GM13976 (cell line): ENCODE results near the gene SCLY.

Experiments used
- DNase-seq: peaks from one replicate; pipeline ENCODE4 v3.0.0; 2012; ENCODE audit warnings: low spot score
- in situ Hi-C: fragments of 300-500 bp; cut with MboI; formaldehyde crosslinking; loops from one replicate; pipeline ENCODE4 v1.12.0; 2022; ENCODE audit warnings: low sequenced_read_pairs, mixed read lengths, inconsistent platforms; ENCODE audit not compliant: unreplicated experiment
- TF ChIP-seq, protein P1 (sequence below): IDR thresholded peaks from 2 replicates; pipeline ENCODE4 v1.5.1; 2012; ENCODE audit warnings: borderline replicate concordance, mild to moderate bottlenecking; ENCODE audit not compliant: insufficient read depth; ENCODE audit errors: extremely low read depth, missing control alignments, control extremely low read depth

Gene SCLY

DNA sequence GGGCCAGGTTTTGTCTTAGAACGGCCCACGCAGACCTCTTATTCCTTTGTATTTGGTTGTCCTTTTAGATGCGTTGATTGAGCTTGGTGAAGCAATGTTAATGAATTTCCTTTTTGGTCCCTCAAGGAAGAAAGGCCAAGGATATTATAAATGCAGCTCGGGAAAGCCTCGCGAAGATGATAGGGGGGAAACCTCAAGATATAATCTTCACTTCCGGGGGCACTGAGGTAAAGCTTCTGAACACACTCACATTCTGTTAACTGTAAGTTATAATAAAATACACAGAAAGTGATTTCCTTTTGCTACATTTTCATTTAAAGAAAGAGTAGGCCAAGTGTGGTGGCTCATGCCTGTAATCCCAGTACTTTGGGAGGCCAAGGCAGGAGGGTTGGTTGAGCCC lies 7.1 kb downstream of the SCLY start:
- TF ChIP-seq, protein P1, sequence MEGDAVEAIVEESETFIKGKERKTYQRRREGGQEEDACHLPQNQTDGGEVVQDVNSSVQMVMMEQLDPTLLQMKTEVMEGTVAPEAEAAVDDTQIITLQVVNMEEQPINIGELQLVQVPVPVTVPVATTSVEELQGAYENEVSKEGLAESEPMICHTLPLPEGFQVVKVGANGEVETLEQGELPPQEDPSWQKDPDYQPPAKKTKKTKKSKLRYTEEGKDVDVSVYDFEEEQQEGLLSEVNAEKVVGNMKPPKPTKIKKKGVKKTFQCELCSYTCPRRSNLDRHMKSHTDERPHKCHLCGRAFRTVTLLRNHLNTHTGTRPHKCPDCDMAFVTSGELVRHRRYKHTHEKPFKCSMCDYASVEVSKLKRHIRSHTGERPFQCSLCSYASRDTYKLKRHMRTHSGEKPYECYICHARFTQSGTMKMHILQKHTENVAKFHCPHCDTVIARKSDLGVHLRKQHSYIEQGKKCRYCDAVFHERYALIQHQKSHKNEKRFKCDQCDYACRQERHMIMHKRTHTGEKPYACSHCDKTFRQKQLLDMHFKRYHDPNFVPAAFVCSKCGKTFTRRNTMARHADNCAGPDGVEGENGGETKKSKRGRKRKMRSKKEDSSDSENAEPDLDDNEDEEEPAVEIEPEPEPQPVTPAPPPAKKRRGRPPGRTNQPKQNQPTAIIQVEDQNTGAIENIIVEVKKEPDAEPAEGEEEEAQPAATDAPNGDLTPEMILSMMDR, result no peak
- DNase-seq, result no peak
- in situ Hi-C loops, result no loop called here

- TF ChIP-seq, protein P1, result no peak
- in situ Hi-C loops, result no loop called here
- no peak for DNase-seq
These were observed 8.4 kb downstream of the SCLY start for GRCh38 chr2:238069021-238069709.

DNA sequence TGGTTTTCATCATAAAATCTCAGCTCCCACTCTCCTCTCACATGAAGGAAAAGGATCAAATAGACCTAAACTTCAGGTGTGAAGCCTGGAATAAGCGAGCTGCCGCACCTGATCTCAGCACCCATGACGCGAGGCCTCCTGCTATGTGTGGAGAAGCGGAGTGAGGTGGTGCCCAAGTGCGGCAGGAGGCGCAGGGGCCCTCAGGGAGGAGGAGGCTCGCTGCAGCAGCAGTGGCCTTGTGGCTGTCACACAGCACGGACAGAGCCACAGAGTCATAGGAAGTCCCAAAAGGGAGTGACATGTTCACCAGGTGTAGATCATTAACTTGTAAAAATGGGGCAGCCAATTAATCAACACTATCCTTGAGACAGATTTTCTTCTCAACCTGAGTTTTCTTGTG lies 9.1 kb downstream of the SCLY start:
- TF ChIP-seq, protein P1, result no peak
- in situ Hi-C loops, result no loop called here

DNA sequence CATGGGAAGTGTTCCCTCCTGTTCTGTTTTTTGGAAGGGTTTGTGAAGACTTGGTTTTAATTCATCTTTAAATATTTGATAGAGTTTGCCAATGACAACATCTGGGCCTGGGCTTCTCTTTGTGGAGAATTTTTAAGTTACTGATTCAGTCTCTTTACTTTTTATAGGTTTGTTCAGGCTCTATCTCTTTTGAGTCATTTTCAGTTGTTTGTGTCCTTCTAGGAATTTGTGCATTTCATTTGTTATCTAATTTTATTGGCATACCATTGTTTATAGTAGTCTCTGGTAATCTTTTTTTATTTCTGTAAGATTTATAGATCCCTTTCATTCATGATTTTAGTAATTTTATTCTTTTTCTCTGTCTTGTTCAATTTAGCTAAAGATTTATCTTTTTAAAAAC lies 14.6 kb downstream of the SCLY start:
- in situ Hi-C loops, result no loop called here
- TF ChIP-seq, protein P1, result no peak
- DNase-seq, result no peak

More for the DNA sequence above, 9.1 kb downstream of the SCLY start:
- no peak for DNase-seq

- in situ Hi-C loops, result no loop called here
- TF ChIP-seq, protein P1, result no peak
These were observed 16.5 kb downstream of the SCLY start for GRCh38 chr2:238077292-238077691.

GRCh38 chr2:238079874-238080327 lies 19.1 kb downstream of the SCLY start:
- TF ChIP-seq, protein P1, result no peak
- in situ Hi-C loops, result no loop called here
- no peak for DNase-seq

More at GRCh38 chr2:238077292-238077691, 16.5 kb downstream of the SCLY start:
- no peak for DNase-seq

DNA sequence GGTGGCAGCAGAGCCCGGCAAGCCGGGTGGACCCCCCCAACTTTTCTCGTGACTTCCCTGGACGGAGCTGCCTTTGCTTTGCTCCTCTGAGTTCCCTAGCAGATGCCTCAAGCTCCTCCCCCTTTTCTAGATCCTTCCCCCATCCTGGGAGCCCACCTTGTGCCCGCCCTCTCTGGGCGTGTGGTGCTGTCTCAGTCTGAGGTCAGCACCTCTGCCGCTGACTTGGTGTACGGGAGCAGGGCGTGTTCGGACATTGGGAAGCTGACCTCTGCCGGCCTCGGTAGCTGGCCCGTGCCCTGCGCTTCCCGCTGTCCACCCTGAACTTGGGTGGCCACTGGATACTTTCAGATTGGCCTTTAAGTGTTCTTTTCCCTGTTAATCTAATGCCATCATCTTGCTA lies 19.7 kb downstream of the SCLY start:
- TF ChIP-seq, protein P1, result no peak
- in situ Hi-C loops, result no loop called here
- no peak for DNase-seq
